ENCODE data around the gene LIN7A.

LIN7A gene, protein sequence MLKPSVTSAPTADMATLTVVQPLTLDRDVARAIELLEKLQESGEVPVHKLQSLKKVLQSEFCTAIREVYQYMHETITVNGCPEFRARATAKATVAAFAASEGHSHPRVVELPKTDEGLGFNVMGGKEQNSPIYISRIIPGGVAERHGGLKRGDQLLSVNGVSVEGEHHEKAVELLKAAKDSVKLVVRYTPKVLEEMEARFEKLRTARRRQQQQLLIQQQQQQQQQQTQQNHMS

DNA sequence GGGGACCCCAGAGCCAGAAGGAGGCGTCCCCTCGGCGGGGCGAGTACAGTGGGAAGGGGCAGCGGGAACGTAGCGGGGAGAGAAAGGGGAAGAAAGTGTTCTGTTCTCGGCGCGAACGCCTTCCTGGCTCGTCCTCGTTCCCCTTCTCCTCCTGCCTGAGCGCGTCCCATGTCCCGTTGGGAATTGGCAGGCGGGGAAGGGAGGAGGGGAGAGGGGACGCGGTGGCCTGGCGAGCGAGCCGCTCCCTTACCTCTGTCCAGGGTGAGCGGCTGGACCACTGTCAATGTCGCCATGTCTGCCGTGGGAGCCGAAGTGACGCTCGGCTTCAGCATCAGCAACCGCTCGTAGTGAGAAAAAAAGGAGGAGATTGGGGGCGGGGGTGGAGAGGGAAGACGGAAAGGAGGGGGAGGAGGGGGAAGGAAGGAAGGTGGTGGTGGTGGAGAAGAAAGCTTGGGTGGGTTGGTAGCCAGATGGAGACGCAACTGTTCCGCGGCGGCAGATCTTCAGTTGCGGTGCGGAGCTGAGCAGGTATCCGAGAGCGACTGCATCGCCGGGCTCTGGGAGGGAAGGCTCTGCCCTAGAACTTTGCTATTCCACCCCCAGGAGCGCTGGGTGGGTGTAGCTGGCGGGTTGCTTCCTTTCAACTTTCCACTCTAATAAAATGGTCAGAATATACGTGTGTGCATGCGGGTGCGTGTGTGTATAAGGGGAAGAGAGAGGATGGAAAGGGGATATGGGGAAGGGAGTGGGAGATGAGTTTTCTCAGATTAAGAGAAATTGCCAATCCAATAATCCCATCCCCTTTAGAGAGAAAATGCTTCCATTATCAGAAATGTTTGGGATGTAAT, at the start of gene LIN7A:
Gene LIN7A, minus strand, starts transcription at position 544 of the 848 bp plus-strand sequence. Its CDS starts 212 bp downstream, at position 332.
- in situ Hi-C loops (cut with HindIII; ENCODE audit: low sequenced_read_pairs), result no loop called here

DNA sequence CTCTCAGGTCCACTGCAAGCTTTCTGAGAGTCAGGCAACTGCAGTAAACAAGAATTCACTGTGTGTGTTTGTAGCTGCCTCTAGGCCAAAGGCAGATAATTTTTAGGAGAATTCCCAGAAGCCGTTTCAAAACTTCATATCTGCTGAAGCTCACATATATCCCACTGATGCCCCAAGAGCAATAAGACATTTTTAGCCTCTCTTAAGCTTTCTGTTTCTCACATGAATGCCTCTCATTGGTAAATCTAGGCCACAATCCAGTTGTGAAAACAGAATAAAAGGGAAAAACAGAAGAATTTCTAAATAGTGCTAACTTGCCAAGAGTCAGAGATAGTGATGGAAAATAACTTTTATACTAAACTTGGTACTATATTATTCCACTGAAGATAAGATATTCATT, 48.5 kb upstream of the LIN7A start:
- in situ Hi-C loops (cut with HindIII; ENCODE audit: low sequenced_read_pairs), result no loop called here

DNA sequence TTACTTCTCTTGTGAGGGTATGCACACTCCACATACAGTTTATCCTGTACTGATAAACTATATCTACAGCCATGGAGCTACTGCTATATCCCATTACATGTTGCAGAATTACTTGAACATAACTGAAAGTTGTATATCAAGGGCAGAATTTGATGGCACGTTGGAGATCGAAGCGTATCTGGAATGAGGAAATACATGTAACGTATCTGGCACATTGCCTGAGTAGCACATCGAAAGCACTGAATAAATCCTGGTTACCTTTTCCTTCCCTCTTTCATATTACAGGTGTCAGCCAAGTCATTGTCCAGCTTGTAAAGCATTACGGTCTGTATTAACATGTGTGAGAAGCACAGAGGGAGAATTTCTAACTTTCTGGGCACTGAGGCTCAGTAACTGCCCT, 42.1 kb upstream of the LIN7A start:
- in situ Hi-C loops (cut with HindIII; ENCODE audit: low sequenced_read_pairs), result no loop called here

DNA sequence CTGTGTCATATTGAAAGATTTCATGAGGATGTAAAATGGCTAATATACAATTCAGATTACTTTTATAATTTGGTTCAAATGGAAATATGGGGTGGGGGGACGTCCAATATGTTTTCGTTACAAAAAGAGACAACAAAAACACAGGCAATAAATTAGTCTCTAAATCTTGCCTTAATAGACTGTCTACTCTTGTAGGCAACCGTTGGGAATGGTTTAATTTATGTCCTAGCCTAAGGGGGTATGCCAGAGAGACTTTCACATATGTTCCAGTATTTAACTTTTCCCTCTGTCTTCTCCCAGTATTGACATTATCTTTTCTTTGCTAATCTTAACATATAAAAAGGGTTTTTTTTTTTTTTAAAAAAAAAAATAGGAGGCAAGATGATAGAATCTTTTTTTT, 41.5 kb upstream of the LIN7A start:
- in situ Hi-C loops (cut with HindIII; ENCODE audit: low sequenced_read_pairs), result no loop called here

DNA sequence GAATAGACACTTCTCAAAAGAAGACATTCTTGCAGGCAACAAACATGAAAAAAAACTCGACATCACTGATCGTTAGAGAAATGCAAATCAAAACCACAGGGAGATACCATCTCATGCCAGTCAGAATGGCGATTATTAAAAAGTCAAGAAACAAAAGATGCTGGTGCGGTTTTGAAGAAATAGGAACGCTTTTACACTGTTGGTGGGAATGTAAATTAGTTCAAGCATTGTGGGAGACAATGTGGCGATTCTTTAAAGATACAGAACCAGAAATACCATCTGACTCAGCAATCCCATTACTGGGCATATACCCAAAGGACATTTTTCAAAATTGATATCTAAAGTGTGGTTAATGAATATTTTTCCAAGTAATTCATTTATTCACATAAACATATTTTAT, 39.6 kb upstream of the LIN7A start:
- in situ Hi-C loops (cut with HindIII; ENCODE audit: low sequenced_read_pairs), result no loop called here

DNA sequence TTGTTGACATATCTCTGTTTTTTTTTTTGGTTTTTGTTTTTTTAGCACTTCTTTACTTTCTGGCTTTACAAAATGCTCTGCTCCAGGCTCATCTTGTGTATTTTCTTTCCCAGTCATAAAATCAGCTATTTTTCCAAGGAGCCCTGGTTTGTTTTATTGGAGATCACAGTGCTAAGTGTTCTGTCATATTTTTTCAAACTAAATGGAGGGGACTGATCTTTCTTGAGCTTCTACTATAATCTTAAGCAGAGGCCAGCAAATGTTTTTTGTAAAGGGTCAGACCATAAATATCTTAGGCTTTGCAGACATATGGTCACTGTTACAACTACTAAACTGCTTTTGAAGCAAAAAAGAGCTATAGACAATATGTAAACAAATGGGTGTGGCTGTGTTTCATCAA, 30.6 kb upstream of the LIN7A start:
- in situ Hi-C loops (cut with HindIII; ENCODE audit: low sequenced_read_pairs), result no loop called here

DNA sequence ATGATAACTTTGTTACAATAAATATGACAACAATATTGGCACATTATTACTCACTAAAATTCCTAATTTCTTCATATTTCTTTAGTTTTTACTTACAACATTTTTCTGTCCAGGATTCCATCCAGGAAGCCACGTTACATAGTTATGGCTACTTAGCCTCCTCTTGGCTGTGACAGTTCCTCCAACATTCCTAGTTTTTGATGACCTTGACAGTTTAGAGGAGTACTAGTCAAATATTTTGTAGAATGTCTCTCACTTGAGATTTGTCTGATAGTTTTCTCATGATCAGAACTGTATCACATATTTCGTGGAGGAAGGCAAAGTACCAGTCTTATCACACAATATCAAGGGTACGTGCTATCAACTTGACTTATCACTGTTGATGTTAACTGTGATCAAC, 29.8 kb upstream of the LIN7A start:
- in situ Hi-C loops (cut with HindIII; ENCODE audit: low sequenced_read_pairs), result no loop called here

DNA sequence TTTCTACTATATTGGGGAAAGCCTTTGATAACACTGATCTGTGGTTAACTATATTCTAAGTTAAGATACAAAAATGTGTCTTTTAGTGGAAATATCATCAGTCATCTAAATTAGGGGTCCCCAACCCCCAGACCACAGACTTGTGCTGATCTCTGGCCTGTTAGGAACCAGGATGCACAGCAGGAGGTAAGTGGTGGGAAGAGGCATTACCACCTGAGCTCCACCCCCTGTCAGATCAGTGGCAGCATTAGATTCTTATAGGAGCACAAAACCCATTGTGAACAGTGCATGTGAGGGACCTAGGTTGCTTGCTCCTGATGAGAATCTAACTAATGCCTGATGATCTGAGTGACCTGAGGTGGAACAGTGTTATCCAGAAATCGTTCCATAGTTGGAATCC, 28.3 kb upstream of the LIN7A start:
- in situ Hi-C loops (cut with HindIII; ENCODE audit: low sequenced_read_pairs), result no loop called here

DNA sequence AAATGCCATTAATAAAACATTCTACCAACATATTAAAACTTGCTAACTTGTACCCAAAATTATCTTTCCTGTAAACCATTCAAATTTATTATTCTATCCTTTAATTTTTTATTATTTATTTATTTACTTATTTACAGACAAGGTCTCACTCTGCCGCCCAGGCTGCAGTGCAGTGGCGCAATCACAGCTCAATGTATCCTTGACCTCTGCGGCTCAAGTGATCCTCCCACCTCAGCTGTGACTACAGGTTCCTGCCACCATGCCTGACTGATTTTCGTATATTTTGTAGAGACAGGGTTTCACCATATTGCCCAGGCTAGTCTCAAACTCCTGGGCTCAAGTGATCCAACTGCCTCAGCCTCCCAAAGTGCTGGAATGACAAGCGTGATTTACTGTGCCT, 20.4 kb upstream of the LIN7A start:
- in situ Hi-C loops (cut with HindIII; ENCODE audit: low sequenced_read_pairs), result no loop called here

DNA sequence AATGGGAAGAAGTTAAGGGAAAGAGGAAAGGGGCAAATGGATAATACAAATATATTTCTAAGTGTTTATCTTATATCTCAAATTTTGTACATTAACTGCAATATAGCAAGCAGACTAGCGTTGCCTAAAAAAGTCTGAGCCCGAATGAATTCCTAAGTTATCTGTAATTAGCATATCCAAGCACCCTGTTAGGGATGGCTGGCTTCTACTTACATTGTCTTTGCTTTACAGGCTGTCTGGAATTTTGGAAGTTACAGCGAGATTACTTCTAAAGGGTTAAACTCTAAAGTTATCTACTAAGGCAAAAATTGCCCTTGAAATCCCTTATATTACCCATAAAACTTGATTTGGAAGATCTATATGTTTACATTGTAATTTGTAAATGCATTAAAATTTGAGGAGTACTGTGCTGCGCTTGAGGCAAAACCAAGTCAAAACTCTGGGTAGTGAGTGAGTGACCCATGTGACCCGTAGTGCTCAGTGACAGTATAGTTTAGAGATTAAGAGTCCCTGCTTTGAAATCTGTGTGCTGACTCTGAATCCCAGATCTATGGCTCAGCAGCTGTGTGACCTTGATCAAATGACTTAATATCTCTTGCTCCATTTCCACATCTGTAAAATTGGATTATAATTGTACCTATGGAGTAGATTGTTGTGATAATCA, 17.3 kb upstream of the LIN7A start:
- in situ Hi-C loops (cut with HindIII; ENCODE audit: low sequenced_read_pairs), result no loop called here

DNA sequence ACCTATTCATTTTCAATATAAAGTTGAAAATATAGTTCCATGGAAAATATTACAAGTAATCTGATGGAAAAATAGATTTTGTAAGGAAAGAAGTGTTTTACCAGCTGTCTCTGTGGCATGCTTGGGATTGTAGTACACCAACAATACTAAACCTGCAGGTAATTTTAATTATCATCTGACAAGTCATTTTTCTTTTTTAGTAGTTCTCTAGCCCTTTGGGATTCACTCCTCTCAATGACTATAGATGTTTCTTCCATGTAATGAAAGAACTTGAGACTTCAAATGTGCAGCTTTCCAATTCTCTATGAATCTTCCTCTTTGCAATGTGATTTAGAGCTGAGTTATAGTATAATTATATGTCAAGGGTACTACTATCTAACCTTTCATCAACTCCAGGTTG, 14.7 kb upstream of the LIN7A start:
- in situ Hi-C loops (cut with HindIII; ENCODE audit: low sequenced_read_pairs), result no loop called here

DNA sequence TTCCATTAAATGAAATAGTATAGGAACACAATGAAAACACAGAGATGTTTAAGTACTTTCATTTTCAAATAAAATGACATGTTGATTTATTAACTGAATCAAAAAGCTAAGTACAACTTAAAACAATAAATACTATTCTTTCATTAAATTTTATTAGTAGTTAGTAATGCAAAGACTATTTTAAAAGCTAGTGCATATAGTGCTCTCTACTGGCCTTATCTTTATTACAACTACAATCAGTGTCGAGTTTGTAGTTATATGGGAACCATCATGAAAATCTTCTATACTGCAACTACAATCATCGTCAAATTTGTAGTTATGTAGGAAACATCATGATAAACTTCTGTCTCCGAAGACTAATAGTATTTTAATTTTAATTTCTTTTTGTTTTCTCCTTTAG, 8.9 kb upstream of the LIN7A start:
- in situ Hi-C loops (cut with HindIII; ENCODE audit: low sequenced_read_pairs), result no loop called here

DNA sequence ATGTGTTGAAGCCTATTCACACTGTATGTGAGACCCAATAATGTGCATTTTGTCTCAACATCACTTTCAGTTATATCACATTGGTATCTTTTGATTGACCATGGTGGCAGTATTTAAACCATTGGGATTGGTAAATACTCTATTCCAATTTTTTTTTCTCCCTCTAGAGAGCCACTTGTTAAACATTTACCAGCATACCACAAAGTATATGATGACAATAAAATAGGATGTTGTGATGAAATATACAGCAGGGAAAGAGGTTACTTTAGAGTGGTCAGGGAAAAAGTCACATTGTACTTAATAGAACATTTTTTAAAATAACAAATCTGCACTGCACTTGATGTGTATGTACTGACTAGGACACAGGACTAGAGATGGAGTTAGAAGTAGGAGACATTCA, 5.6 kb upstream of the LIN7A start:
- in situ Hi-C loops (cut with HindIII; ENCODE audit: low sequenced_read_pairs), result no loop called here

DNA sequence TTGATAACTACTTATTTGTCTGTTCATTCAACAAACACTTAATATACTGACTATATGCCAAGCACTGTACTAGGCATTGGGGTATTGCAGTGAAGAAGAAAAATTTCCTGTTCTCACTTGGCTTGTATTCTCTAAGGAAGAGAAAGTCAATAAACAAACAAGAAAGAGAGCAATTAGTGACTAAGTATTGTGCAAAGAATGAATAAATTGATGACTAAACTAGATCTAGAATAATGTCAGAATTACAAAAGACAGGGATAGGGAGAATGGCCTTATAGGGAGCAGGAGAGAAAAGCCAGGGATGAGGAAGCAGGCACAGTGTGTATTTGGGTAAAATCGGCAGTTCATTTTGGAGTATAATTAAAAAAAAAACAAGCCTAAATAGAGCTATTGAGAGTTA, 4.2 kb upstream of the LIN7A start:
- in situ Hi-C loops (cut with HindIII; ENCODE audit: low sequenced_read_pairs), result no loop called here

DNA sequence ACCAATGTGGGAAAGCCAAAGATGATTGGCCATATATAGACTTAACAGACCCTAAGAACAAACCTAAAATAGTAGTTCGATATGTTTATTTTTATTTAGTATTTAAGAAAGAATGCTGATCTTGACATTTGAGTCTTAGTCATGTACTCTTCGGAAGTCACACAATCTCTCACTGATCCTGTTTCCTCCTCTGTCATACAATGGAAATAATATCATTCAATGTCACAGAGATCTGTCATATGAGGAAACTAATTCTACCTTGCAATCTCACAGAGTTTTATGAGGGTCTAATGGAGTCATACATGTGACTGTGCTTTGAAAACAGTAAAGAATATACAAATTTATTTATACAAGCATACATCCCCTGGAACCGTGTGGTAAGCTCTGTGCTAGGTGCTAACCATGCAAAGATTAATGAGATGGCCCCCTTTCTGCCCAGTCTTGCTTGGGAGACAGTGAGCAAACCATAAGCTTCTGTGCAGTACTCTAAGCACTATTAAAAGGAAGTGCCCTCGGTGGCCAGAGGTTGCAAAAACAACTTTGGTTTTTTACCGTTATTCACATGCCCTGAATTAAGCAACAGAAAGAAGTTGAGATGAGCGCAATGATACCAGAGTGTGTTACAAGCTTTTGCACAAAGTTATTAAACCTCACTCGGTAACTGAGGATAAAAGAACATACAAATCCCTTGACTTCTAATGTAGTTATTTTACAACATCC, 1.7 kb upstream of the LIN7A start:
- in situ Hi-C loops (cut with HindIII; ENCODE audit: low sequenced_read_pairs), result no loop called here

DNA sequence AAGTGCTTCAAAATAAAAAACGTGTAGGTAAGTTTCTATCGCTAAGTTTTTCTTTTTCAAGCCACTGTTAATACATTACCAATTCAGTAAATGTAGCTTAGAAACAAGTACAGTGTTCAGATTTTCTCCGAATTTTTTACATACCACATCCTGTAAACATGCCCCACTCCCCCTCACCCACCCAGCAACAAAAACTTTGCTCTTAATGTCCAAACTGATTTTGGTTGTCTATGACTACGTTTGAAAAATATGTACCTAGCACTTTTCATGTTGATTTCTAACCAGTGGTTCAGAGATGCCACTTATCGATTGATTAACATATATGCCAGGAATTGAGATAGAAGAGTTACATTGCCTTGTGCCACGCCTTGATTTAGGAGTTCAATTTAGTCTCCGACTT, 663 bp upstream of the LIN7A start:
- in situ Hi-C loops (cut with HindIII; ENCODE audit: low sequenced_read_pairs), result no loop called here

DNA sequence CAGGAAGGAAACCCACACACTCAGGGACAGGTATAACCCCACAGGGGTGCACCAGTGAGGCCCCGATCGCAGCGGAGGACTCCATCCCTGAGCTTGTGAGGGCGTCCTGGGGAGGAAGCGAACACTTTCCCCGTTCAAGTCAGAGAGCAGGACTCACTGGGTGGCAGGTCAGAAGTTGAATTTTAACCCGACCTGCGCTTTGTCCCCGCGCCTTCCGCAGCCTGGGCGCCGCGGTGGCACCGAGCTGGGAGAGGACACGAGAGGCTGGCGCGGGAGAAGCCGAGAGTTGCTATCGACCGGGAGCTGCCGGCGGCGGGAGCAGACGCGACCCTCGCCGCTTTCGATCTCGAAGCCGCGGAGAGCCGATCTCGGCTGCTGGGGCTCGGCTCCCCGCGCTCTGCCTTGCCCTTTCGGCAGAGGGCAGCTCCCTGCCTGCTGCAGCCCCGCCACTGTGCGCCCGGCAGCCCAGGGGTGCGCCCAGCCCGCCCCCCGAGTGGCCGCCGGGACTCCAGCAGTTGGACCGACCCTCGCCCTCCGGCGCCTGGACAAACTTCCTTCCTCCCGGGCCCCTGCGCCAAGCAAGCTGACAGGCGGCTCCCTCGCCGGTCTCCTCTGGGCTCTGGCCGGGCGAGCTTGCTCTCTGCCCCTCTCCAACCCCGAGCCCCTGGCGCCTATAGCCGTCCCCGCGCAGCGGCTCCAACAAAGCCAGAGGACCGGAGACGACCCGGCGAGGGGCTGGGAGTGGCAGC, 918 bp downstream of the LIN7A start:
- in situ Hi-C loops (cut with HindIII; ENCODE audit: low sequenced_read_pairs), result no loop called here

DNA sequence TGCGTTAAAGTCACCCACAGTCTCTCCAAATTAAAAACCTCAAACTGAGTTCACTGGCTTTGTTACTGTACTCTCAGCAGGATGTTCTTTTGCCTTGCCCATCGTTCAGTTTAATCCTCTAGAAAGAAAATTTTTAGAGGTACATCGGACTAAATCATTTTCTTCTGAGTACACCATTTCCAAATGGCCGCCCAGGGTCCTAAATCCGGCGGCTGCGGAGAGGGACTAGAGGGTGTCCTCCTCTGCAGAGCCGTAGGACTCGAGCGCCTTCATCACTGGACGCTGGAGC, 1.4 kb downstream of the LIN7A start:
- in situ Hi-C loops (cut with HindIII; ENCODE audit: low sequenced_read_pairs), result no loop called here

DNA sequence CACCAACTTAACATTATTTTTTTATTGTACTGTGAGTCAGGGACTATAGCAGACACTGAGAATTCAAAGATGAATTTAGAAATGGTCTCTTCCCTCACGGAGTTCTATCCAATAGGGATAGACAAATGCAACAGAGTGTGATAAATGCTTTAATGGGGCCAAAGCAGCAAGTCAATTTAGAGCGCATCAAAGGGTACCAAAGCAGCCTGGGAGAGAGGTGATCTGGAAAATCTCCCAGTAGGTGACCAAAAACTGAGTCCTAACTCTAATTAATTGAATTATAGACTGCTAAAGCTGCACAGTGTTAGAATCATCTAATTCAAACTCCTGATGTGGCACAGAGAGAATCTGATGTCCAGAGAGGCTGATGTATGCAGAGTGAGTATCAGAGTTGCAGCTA, 2.6 kb downstream of the LIN7A start:
- in situ Hi-C loops (cut with HindIII; ENCODE audit: low sequenced_read_pairs), result no loop called here

DNA sequence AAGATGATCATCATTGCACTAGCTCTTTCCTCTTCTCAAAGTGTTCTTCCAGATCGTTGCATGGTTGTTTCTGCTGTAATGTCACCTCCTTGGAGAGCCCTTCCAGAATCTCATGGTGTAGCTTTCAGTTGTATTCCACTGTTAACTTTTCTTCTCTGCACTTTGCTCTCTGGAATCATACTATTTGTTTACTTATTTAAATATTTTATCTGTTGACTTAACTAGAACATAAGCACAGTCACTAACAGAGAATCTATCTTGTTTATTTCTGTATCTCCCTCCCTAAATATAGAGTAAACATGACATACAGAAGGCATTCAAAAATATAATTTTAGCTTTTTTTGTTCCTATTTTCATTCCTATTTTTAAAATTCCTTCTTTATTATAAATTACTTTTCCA, 11.8 kb downstream of the LIN7A start:
- in situ Hi-C loops (cut with HindIII; ENCODE audit: low sequenced_read_pairs), result no loop called here

DNA sequence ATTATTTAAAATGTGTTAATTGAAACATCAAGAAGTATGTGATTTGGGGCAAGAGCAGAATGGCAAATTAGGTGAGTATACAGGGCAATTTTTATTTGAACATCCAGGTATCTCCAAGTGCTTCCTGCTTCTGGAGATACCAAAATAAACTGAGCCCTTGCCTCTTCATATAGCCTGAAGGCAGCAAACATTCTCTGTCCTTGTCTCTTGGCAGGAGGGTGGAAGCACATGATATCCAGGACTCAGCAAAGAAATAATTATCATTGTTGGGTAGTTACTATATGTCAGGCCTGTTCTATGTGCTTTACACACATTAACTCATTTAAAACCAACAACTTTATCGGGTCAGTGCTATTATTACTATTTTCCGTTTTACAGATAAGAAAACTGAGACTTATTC, 12.5 kb downstream of the LIN7A start:
- in situ Hi-C loops (cut with HindIII; ENCODE audit: low sequenced_read_pairs), result no loop called here

Data from endothelial cell of hepatic sinusoid (primary cell).